Muscle of leg (tissue), 11 donors: ENCODE results near the gene CBFA2T3. TPM values are rescaled to one million over a fixed set of nuclear protein-coding genes. Genes with fewer than 3 reads are reported as not detected.

ENCODE experiments used
- DNase-seq: peaks from one replicate; pipeline ENCODE4 v3.0.0; 2013
- H3K27ac ChIP-seq: one replicate; pipeline ENCODE4 v1.5.1; 2013; ENCODE audit warnings: mild to moderate bottlenecking, low read length, control low read depth
- H3K27me3 ChIP-seq: one replicate; pipeline ENCODE4 v1.6.1; 2013; ENCODE audit warnings: low read length; ENCODE audit not compliant: control insufficient read depth, insufficient read depth
- H3K36me3 ChIP-seq: one replicate; pipeline ENCODE4 v1.6.1; 2013; ENCODE audit warnings: low read length; ENCODE audit not compliant: control insufficient read depth, insufficient read depth
- H3K4me1 ChIP-seq: one replicate; pipeline ENCODE4 v1.6.1; 2013; ENCODE audit warnings: low read length; ENCODE audit not compliant: control insufficient read depth, insufficient read depth
- H3K4me3 ChIP-seq: one replicate; pipeline ENCODE4 v1.5.1; 2013; ENCODE audit warnings: low read length, control low read depth
- H3K9me3 ChIP-seq: replicated peaks from 2 replicates; pipeline ENCODE4 v1.6.1; 2013; ENCODE audit warnings: low read depth, low read length; ENCODE audit not compliant: control insufficient read depth
- WGBS: methylation state at CpG from one replicate; pipeline ENCODE4 v1.1.5; 2013; ENCODE audit warnings: missing lambda C conversion rate; ENCODE audit not compliant: insufficient coverage; 5-methylcytosine and 5-hydroxymethylcytosine counted together
- polyA plus RNA-seq, 8 donors: library from polyadenylated mRNA; unstranded; fragments of 120-200 nt; gene quantifications; one replicate each; pipeline versions ENCODE4 v1.2.1 to v1.2.3, GENCODE V29; 2013; ENCODE audit warnings: inconsistent platforms in 1 of 8, low replicate concordance in 1 of 8; ENCODE audit not compliant: insufficient read length in 8 of 8, insufficient read depth in 1 of 8
- total RNA-seq: library from RNA; stranded (reverse); fragments of 120-200 nt; gene quantifications from one replicate; pipeline ENCODE4 v1.2.4, GENCODE V29; 2013

Gene CBFA2T3
- total and polyA plus RNA-seq, 9 donors: 3.8 to 23.0 (median 17.8) TPM

- peaks cover 19% of the 10 kb centered on the region for H3K9me3 ChIP-seq
- H3K36me3 ChIP-seq: no peaks in the 10 kb centered on the region
- WGBS: 61% methylated on average over 16 of the region's 16 CpGs
- no peak overlapping the region for H3K4me3 ChIP-seq
- no peak overlapping the region for H3K27ac ChIP-seq
- peaks cover 24% of the 10 kb centered on the region for H3K27me3 ChIP-seq
- peaks cover 22% of the 10 kb centered on the region for H3K4me1 ChIP-seq
- DNase-seq: no peak
Observed at GRCh38 chr16:88995194-88995593, 18.2 kb upstream of the CBFA2T3 start.

- Histone ChIP-seq H3K9me3 (peaks cover 19% of the 10 kb centered on the region), H3K27ac (no peak overlapping the region), H3K27me3 (peaks cover 21% of the 10 kb centered on the region), H3K4me3 (no peak overlapping the region), H3K4me1 (peaks cover 26% of the 10 kb centered on the region), H3K36me3 (no peaks in the 10 kb centered on the region)
- WGBS: 39% methylated on average over 3 of the region's 12 CpGs
- DNase-seq: no peak
Observed at GRCh38 chr16:88994695-88995094, 17.7 kb upstream of the CBFA2T3 start.

GRCh38 chr16:88993946-88994600, 17.1 kb upstream of the CBFA2T3 start:
- H3K27me3 ChIP-seq: peaks cover 21% of the 10 kb centered on the region
- DNase-seq: no peak
- peaks cover 32% of the 10 kb centered on the region for H3K4me1 ChIP-seq
- H3K36me3 ChIP-seq: no peaks in the 10 kb centered on the region
- H3K4me3 ChIP-seq: no peak overlapping the region
- no peak overlapping the region for H3K27ac ChIP-seq
- H3K9me3 ChIP-seq: peaks cover 18% of the 10 kb centered on the region
- WGBS: 79% methylated on average over 18 of the region's 19 CpGs

DNA sequence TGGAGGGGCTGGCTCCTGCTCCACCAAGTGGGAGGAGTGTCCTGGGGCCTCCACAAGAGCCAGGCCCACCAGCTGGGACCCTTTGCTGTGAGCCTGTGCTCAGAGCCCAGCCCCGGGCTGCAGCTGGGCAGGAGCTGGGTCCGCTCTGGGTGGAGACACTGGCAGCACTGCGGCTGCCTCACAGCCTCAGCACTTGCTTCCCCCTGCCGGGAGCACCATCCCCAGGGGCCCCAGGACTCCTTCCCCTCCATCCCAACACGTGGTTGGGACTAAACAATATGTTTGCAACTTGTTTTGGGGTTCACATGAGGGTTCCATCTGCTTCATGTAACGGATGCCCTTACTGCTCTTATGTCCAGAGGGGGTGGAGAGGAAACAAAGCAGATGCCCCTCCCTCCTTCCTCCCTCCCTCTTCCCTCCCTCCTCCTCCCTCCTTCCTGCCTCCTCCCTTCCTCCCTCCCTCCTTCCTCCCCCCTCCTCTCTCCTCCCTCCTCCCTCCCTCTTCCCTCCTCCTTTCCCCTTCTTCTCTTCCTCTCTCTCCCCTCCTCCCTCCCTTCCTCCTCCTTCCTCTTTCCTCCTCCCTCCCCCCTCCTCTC, 16.3 kb upstream of the CBFA2T3 start:
- H3K27ac ChIP-seq: no peak overlapping the region
- DNase-seq: no peak
- no peak overlapping the region for H3K4me3 ChIP-seq
- H3K27me3 ChIP-seq: peaks cover 21% of the 10 kb centered on the region
- H3K4me1 ChIP-seq: peaks cover 35% of the 10 kb centered on the region
- no peaks in the 10 kb centered on the region for H3K36me3 ChIP-seq
- 3% methylated on average over 3 of the region's 6 CpGs for WGBS
- H3K9me3 ChIP-seq: peaks cover 12% of the 10 kb centered on the region

DNA sequence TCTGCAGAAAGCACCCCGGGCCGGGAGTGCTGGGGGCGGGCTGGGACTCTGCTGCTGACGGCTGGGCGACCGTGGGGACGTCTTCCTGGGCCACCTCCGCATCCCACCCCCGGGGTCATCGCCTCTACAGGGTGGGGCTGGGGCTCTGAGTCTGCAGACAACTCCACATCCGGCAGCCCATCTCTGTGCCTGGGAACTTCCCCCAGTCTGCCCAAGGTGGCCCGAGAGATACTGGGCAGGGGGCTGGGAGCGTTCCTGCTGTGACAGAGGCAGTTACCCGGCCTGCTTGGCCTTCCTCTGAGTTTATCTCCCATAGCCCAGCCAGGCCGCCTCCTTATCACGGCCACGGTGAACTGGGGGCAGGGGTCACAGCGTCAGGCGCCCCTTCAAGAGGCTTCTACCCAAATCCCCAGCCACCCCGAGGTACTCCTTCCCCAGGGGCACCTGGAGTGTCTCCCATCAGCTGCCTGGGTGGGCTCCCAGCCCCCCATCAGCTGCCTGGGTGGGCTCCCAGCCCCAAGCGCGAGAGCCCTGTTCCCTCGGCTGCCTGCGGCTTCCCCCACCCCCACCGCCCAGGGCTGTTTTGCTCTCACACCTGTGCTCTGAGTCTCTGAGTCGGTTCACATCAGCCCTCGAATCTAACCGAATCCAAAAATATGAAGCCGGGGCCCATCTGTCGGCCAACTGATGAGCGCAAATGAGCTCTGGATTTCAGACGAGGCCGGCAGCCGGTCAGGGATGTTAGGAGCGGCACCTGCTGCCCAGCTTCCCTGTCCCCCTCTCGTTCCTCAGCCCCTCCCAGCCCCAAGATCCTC, 15.6 kb upstream of the CBFA2T3 start:
- Histone ChIP-seq H3K4me3 (no peak overlapping the region), H3K9me3 (peaks cover 6% of the 10 kb centered on the region), H3K4me1 (peaks cover 35% of the 10 kb centered on the region), H3K27me3 (peaks cover 21% of the 10 kb centered on the region), H3K27ac (no peak overlapping the region), H3K36me3 (no peaks in the 10 kb centered on the region)
- 37% methylated on average over 31 of the region's 36 CpGs for WGBS
- DNase-seq: peak; percentile 74

- H3K4me1 ChIP-seq: peaks cover 35% of the 10 kb centered on the region
- WGBS: 73% methylated on average over 11 of the region's 19 CpGs
- H3K4me3 ChIP-seq: no peak overlapping the region
- no peak overlapping the region for H3K27ac ChIP-seq
- H3K9me3 ChIP-seq: no peaks in the 10 kb centered on the region
- DNase-seq: no peak
- peaks cover 21% of the 10 kb centered on the region for H3K27me3 ChIP-seq
- no peaks in the 10 kb centered on the region for H3K36me3 ChIP-seq
Observed at GRCh38 chr16:88991813-88992350, 14.9 kb upstream of the CBFA2T3 start.

- Histone ChIP-seq H3K9me3 (no peaks in the 10 kb centered on the region), H3K27me3 (peaks cover 18% of the 10 kb centered on the region), H3K4me3 (no peak overlapping the region), H3K4me1 (peaks cover 35% of the 10 kb centered on the region), H3K27ac (no peak overlapping the region), H3K36me3 (no peaks in the 10 kb centered on the region)
- 69% methylated on average over 21 of the region's 26 CpGs for WGBS
- no peak for DNase-seq
Observed at GRCh38 chr16:88989852-88990547, 13.0 kb upstream of the CBFA2T3 start.

GRCh38 chr16:88988980-88989811, 12.2 kb upstream of the CBFA2T3 start:
- Histone ChIP-seq H3K4me3 (no peak overlapping the region), H3K9me3 (no peaks in the 10 kb centered on the region), H3K36me3 (no peaks in the 10 kb centered on the region), H3K27ac (no peak overlapping the region), H3K4me1 (peaks cover 34% of the 10 kb centered on the region), H3K27me3 (peaks cover 17% of the 10 kb centered on the region)
- 50% methylated on average over 42 of the region's 44 CpGs for WGBS
- peak; percentile 33 for DNase-seq

DNA sequence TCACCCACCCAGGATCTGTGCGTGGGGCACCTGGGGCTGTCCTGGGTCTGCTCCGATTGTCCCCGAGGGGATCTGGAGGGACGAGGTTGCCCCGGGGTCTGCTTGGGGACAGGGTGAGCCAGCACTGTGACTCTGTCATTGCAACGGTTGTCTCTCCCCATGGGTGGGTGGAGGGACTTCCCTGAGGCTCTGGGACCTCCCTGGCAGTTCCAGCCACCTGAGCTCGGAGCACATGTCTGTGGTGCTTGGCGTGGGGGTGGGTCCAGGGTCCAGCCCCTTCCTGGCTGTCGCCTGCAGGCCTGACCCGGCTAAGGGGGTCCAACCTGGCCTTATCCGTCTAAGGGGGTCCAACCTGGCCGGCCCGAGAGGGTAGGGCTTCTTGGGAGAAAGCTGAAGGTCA, 8.5 kb upstream of the CBFA2T3 start:
- no peaks in the 10 kb centered on the region for H3K36me3 ChIP-seq
- 74% methylated on average over 13 of the region's 13 CpGs for WGBS
- H3K27me3 ChIP-seq: peaks cover 31% of the 10 kb centered on the region
- no peak overlapping the region for H3K27ac ChIP-seq
- peaks cover 16% of the 10 kb centered on the region for H3K4me1 ChIP-seq
- DNase-seq: no peak
- no peak overlapping the region for H3K4me3 ChIP-seq
- H3K9me3 ChIP-seq: no peaks in the 10 kb centered on the region
